ENCODE data around the gene SUCNR1. TPM values are rescaled to one million over a fixed set of nuclear protein-coding genes. Genes with fewer than 3 reads are reported as not detected.
A peak's percentile ranks its signal among the peaks of the same experiment; 100 is the strongest.
"Not testable (repeated sequence)": the region's sequence is repeated elsewhere in the genome, so short reads cannot be mapped to it uniquely, and the experiment has no call there.

The SUCNR1 gene
- total RNA-seq, 2 donors from 2014 or later = not detected

GRCh38 chr3:151881137-151881536 lies 7.7 kb downstream of the SUCNR1 start:
- Mint-ChIP-seq H3K4me1 (peaks cover 4% of the 10 kb centered on the region), H3K9me3 (no peaks in the 10 kb centered on the region), H3K27me3 (peaks cover 11% of the 10 kb centered on the region), H3K27ac (no peak overlapping the region), H3K4me3 (no peak overlapping the region), H3K36me3 (ENCODE audit: low read depth) (no peaks in the 10 kb centered on the region)
- no peak for ATAC-seq (replicated peaks)

GRCh38 chr3:151885397-151885796 lies 12.0 kb downstream of the SUCNR1 start:
- H3K4me3 Mint-ChIP-seq; H3K36me3 Mint-ChIP-seq (ENCODE audit: low read depth); ATAC-seq (replicated peaks); H3K9me3 Mint-ChIP-seq; H3K27ac Mint-ChIP-seq; H3K4me1 Mint-ChIP-seq: not testable (repeated sequence)
- H3K27me3 Mint-ChIP-seq = peaks cover 11% of the 10 kb centered on the region

GRCh38 chr3:151887450-151888211 lies 14.2 kb downstream of the SUCNR1 start:
- H3K4me3 Mint-ChIP-seq; H3K36me3 Mint-ChIP-seq (ENCODE audit: low read depth); H3K27ac Mint-ChIP-seq; H3K4me1 Mint-ChIP-seq; H3K9me3 Mint-ChIP-seq; ATAC-seq (replicated peaks); H3K27me3 Mint-ChIP-seq: not testable (repeated sequence)

DNA sequence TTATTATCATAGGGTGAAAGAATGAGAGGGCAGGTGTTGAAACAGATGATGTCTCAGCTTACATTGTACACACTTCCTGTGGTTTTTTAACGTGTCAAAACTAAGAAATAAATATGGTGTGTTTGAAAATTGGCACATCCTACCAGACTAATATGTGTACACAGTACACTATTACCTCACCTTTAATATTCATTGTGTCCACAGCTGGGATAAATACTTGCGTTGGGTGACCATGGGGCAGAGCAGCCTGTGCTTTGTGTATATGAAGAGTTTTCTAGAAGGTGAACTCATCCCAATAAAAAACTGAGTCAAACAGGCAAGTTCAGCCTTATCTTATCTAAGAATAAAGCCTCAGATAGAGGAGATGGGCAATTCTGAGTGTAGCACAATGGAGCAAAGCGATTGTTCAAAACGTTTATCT lies 17.3 kb downstream of the SUCNR1 start:
- H3K4me3 Mint-ChIP-seq = no peak overlapping the region
- no peaks in the 10 kb centered on the region for H3K4me1 Mint-ChIP-seq
- no peaks in the 10 kb centered on the region for H3K36me3 Mint-ChIP-seq (ENCODE audit: low read depth)
- no peak overlapping the region for H3K27ac Mint-ChIP-seq
- no peaks in the 10 kb centered on the region for H3K9me3 Mint-ChIP-seq
- no peak for ATAC-seq (replicated peaks)
- H3K27me3 Mint-ChIP-seq = no peaks in the 10 kb centered on the region

DNA sequence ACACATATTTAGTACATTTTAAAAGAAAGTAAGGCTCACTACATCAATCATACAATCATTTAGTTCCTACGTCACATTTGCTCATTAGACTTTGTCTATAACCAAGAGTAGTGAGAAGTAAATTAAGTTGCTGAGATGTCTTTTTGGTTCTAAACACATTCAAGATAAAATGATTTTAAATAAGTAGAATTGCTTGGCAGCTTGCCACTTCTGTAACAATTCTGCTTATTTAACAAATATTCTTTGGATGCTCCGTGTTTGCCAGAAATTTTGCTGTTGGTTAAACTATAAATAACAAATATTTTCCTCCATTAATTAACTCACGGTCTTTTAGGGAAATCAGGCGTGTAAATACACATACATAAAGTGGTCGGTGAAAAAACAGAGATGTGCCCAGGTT lies 18.3 kb downstream of the SUCNR1 start:
- no peak for ATAC-seq (replicated peaks)
- Mint-ChIP-seq H3K36me3 (ENCODE audit: low read depth) (no peaks in the 10 kb centered on the region), H3K27ac (no peak overlapping the region), H3K4me3 (no peak overlapping the region), H3K9me3 (no peaks in the 10 kb centered on the region), H3K4me1 (no peaks in the 10 kb centered on the region), H3K27me3 (no peaks in the 10 kb centered on the region)

DNA sequence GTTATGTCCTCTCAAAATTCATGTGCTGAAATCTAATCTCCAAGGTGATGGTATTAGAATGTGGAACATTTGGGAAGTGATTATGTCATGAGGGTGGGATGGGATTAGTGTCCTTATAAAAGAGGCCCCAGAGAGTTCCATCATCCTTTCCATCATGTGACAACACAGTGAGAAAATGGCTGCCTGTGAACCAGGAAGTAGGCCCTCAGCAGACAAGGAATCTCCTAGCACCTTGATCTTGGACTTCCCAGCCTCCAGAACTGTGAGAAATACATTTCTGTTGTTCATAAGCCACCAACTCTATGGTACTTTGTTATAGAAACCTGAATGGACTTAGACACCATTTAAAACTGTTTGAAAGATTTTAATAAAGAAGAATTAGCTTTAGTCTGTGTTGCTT lies 20.8 kb downstream of the SUCNR1 start:
- Mint-ChIP-seq H3K27ac (no peak overlapping the region), H3K9me3 (no peaks in the 10 kb centered on the region), H3K36me3 (ENCODE audit: low read depth) (no peaks in the 10 kb centered on the region), H3K4me3 (no peak overlapping the region), H3K27me3 (no peaks in the 10 kb centered on the region), H3K4me1 (no peaks in the 10 kb centered on the region)
- ATAC-seq (replicated peaks) = no peak

DNA sequence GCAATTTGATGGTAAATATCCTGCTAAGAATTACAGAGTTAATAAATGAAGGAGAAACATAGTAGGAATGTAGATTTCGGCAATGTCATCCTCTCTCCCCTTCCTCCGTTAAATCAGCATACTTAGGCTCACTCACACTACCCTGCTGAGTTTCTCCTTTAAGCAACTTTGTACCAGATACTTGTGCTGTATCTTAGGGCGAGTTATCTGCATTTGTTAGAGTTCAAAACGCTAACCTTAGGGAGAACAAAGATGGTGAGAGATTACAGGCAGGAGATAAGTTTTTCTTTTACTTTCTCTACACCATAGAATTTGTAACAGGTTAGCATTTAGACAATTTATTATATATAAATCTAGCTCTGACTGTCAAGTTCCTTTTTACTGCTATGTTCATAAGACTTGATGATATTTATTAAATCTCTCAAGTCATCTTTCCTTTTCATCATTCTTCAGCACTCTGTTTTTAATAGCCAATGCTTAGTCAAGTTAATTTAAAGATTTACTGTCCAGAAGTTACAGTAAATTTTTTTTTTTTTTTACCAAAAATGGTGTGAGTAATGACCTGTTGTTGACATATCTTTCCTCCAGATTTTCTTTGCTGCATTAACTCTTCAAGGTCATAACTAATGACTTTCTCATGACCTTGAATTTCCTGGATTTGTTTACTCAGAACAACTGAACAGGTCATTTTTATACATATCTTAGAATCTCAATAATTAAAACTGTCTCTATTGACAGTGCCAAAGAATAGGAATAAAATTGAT lies 22.2 kb downstream of the SUCNR1 start:
- no peak for ATAC-seq (replicated peaks)
- no peak overlapping the region for H3K4me3 Mint-ChIP-seq
- no peaks in the 10 kb centered on the region for H3K9me3 Mint-ChIP-seq
- no peaks in the 10 kb centered on the region for H3K27me3 Mint-ChIP-seq
- no peaks in the 10 kb centered on the region for H3K4me1 Mint-ChIP-seq
- H3K36me3 Mint-ChIP-seq (ENCODE audit: low read depth) = no peaks in the 10 kb centered on the region
- no peak overlapping the region for H3K27ac Mint-ChIP-seq

GRCh38 chr3:151896246-151897012 lies 23.0 kb downstream of the SUCNR1 start:
- Mint-ChIP-seq H3K27me3 (no peaks in the 10 kb centered on the region), H3K4me3 (no peak overlapping the region), H3K4me1 (peaks cover 3% of the 10 kb centered on the region), H3K9me3 (no peaks in the 10 kb centered on the region), H3K36me3 (ENCODE audit: low read depth) (no peaks in the 10 kb centered on the region), H3K27ac (no peak overlapping the region)
- ATAC-seq (replicated peaks) = peak; percentile 85

DNA sequence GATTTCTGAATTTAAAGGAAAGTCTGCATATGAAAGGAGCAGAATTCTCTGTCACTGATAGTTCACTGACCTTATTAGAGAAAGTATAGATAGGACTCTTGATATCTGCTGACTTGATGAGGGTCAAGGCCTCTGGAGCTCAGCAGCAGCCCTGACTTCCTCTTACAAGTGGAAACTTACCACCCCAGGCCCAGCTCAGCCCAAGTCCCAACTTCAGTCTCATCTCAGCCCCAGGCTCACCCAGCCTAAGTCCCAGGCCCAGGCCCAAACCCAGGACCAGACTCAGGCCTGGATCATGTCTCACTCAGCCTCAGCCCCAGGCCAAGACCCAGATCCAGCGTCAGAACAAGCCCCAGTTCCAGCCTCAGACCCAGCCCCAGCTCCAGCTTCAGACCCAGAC lies 24.7 kb downstream of the SUCNR1 start:
- not testable (repeated sequence) for H3K36me3 Mint-ChIP-seq (ENCODE audit: low read depth); H3K4me3 Mint-ChIP-seq; H3K27me3 Mint-ChIP-seq; ATAC-seq (replicated peaks); H3K27ac Mint-ChIP-seq; H3K9me3 Mint-ChIP-seq; H3K4me1 Mint-ChIP-seq

GRCh38 chr3:151898564-151899261 lies 25.3 kb downstream of the SUCNR1 start:
- H3K9me3 Mint-ChIP-seq; H3K4me1 Mint-ChIP-seq; H3K36me3 Mint-ChIP-seq (ENCODE audit: low read depth); H3K4me3 Mint-ChIP-seq; ATAC-seq (replicated peaks); H3K27me3 Mint-ChIP-seq; H3K27ac Mint-ChIP-seq: not testable (repeated sequence)

DNA sequence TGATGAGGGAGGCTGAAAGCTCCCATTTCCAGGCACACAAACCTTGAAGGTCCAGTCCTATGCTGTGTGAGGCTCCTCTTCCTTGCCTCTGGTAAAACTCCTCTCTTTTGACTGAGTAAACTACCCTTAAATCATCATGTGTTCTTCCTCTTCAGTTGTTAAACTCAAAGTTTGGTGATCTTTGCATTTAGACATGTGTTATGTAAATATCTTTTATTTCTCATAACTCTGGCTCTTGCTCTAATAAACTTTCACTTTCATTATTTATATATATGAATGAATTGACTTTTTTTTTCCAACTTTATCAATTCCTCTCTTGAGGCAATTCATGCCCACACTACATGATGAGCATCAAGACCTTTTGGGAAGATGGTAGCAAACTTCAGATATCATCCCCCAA lies 26.6 kb downstream of the SUCNR1 start:
- no peaks in the 10 kb centered on the region for H3K36me3 Mint-ChIP-seq (ENCODE audit: low read depth)
- H3K4me1 Mint-ChIP-seq = peaks cover 5% of the 10 kb centered on the region
- H3K4me3 Mint-ChIP-seq = no peak overlapping the region
- H3K9me3 Mint-ChIP-seq = no peaks in the 10 kb centered on the region
- ATAC-seq (replicated peaks) = no peak
- H3K27ac Mint-ChIP-seq = no peak overlapping the region
- H3K27me3 Mint-ChIP-seq = peaks cover 7% of the 10 kb centered on the region

- Mint-ChIP-seq H3K4me1 (peaks cover 5% of the 10 kb centered on the region), H3K9me3 (no peaks in the 10 kb centered on the region), H3K4me3 (no peak overlapping the region), H3K27ac (no peak overlapping the region), H3K36me3 (ENCODE audit: low read depth) (no peaks in the 10 kb centered on the region), H3K27me3 (peaks cover 7% of the 10 kb centered on the region)
- no peak for ATAC-seq (replicated peaks)
Observed at GRCh38 chr3:151900460-151900859, 27.0 kb downstream of the SUCNR1 start.

- no peak overlapping the region for H3K27ac Mint-ChIP-seq
- H3K36me3 Mint-ChIP-seq (ENCODE audit: low read depth) = no peaks in the 10 kb centered on the region
- H3K4me3 Mint-ChIP-seq = no peak overlapping the region
- ATAC-seq (replicated peaks) = no peak
- peaks cover 5% of the 10 kb centered on the region for H3K4me1 Mint-ChIP-seq
- H3K9me3 Mint-ChIP-seq = no peaks in the 10 kb centered on the region
- peaks cover 7% of the 10 kb centered on the region for H3K27me3 Mint-ChIP-seq
Observed at GRCh38 chr3:151900884-151901643, 27.6 kb downstream of the SUCNR1 start.

Data from activated T-helper 17 cell treated with anti-CD3 and anti-CD28 coated beads, Interleukin-2, amount 50 U/mL, for 72 hours (primary cell).